ENCODE measurements around the gene NPIPB8.
"Not testable (repeated sequence)": the region's sequence is repeated elsewhere in the genome, so short reads cannot be mapped to it uniquely, and the experiment has no call there.

- not testable (repeated sequence) for TF ChIP-seq ZNF488 (tag by site-specific recombination; IDR thresholded peaks at IDR 0.05); ZNF664 (tag by site-specific recombination; IDR thresholded peaks at IDR 0.05); PRDM1 (tag by site-specific recombination; IDR thresholded peaks at IDR 0.05); ZNF18 (tag by site-specific recombination; IDR thresholded peaks at IDR 0.05); ZFHX2 (tag by site-specific recombination; conservative IDR thresholded peaks at IDR 0.05); ZEB2 (tag by site-specific recombination; IDR thresholded peaks at IDR 0.05)
Measured at GRCh38 chr16:28666264-28666663, 28.4 kb downstream of the NPIPB8 start.
